ENCODE measurements around the gene NAA16. TPM values are rescaled to one million over a fixed set of nuclear protein-coding genes. Genes with fewer than 3 reads are reported as not detected.
A peak's percentile ranks its signal among the peaks of the same experiment; 100 is the strongest.

The NAA16 gene
- polyA plus RNA-seq, 1 of the 3 experiments (the other 2 are of a cell fraction): 4.4 TPM

- no peak for TF ChIP-seq CTCF (IDR thresholded peaks at IDR 0.05)
- Histone ChIP-seq H4K20me1 (ENCODE audit: insufficient read depth) (no peaks in the 10 kb centered on the region), H3F3A (replicated peaks; ENCODE audit: insufficient read depth) (no peaks in the 10 kb centered on the region), H3K9ac (no peak overlapping the region), H3K4me1 (ENCODE audit: control insufficient read depth in 1 of 2, insufficient read depth in 2 of 2, low read depth in 1 of 2, low read length in 1 of 2) (no peaks in the 10 kb centered on the region; a peak in 1 of 4 replicates), H3K27ac (ENCODE audit: low read depth in 2 of 2, low read length in 1 of 2) (no peak overlapping the region), H3K9me2 (no peaks in the 10 kb centered on the region), H3K36me3 (replicated peaks in 1 of 2; ENCODE audit: control insufficient read depth in 1 of 2, insufficient read depth in 2 of 2, low read length in 1 of 2) (no peaks in the 10 kb centered on the region), H3K4me2 (no peak overlapping the region), H2AFZ (ENCODE audit: low read depth) (no peak overlapping the region), H3K9me3 (no peaks in the 10 kb centered on the region), H3K79me2 (ENCODE audit: insufficient read depth) (no peaks in the 10 kb centered on the region), H3K4me3 (ENCODE audit: low read depth in 2 of 2, low read length in 1 of 2) (no peak overlapping the region), H3K27me3 (ENCODE audit: insufficient read depth) (no peaks in the 10 kb centered on the region)
- CTCF ChIA-PET: interaction anchor here (1.2 kb wide), 1 partner anchor 269 kb away, joined by 3 read pairs; no protein-coding TSS in a partner anchor
- POLR2A ChIA-PET: no interaction called here
- DNase-seq: no peak
- 66% methylated on average over 3 of the region's 3 CpGs for WGBS (ENCODE audit: low lambda C conversion rate)
Measured at GRCh38 chr13:41383386-41383785, 72.3 kb downstream of the NAA16 start.

GRCh38 chr13:41384749-41385503 lies 73.9 kb downstream of the NAA16 start:
- Histone ChIP-seq H3K79me2 (ENCODE audit: insufficient read depth) (no peaks in the 10 kb centered on the region), H3K27ac (ENCODE audit: low read depth in 2 of 2, low read length in 1 of 2) (no peak overlapping the region), H2AFZ (ENCODE audit: low read depth) (no peak overlapping the region), H3K9me2 (no peaks in the 10 kb centered on the region), H3K9ac (no peak overlapping the region), H3K4me1 (ENCODE audit: control insufficient read depth in 1 of 2, insufficient read depth in 2 of 2, low read depth in 1 of 2, low read length in 1 of 2) (no peaks in the 10 kb centered on the region; a peak in 1 of 4 replicates), H3K9me3 (no peaks in the 10 kb centered on the region), H3K4me2 (no peak overlapping the region), H3K27me3 (ENCODE audit: insufficient read depth) (no peaks in the 10 kb centered on the region), H4K20me1 (ENCODE audit: insufficient read depth) (no peaks in the 10 kb centered on the region), H3K4me3 (ENCODE audit: low read depth in 2 of 2, low read length in 1 of 2) (no peak overlapping the region), H3F3A (replicated peaks; ENCODE audit: insufficient read depth) (no peaks in the 10 kb centered on the region), H3K36me3 (replicated peaks in 1 of 2; ENCODE audit: control insufficient read depth in 1 of 2, insufficient read depth in 2 of 2, low read length in 1 of 2) (no peaks in the 10 kb centered on the region)
- TF ChIP-seq SMC3 (IDR thresholded peaks at IDR 0.05; ENCODE audit: low read depth, low read length): 0 out of 2 replicates have a peak, but pooled peaks have one; percentile 11
- no peak for TF ChIP-seq EZH2phosphoT487 (IDR thresholded peaks at IDR 0.05; ENCODE audit: borderline replicate concordance, low read depth)
- peak; percentile 50 for TF ChIP-seq RAD21 (IDR thresholded peaks at IDR 0.05; ENCODE audit: low read length)
- TF ChIP-seq MAX (IDR thresholded peaks at IDR 0.05; ENCODE audit: low read depth): no peak
- TF ChIP-seq CTCF (IDR thresholded peaks at IDR 0.05): peak; percentile 60
- no peak for TF ChIP-seq TEAD4 (IDR thresholded peaks at IDR 0.05; ENCODE audit: borderline replicate concordance, insufficient read depth)
- no peak for DNase-seq
- CTCF ChIA-PET: interaction anchor here (0.6 to 1.1 kb wide), 10 partner anchors 13 to 1953 kb away, joined by 3 to 6 read pairs (median 3); no protein-coding TSS in a partner anchor
- 87% methylated on average over 16 of the region's 20 CpGs for WGBS (ENCODE audit: low lambda C conversion rate)
- POLR2A ChIA-PET: no interaction called here
